ENCODE measurements around the gene AMH.

AMH gene

DNA sequence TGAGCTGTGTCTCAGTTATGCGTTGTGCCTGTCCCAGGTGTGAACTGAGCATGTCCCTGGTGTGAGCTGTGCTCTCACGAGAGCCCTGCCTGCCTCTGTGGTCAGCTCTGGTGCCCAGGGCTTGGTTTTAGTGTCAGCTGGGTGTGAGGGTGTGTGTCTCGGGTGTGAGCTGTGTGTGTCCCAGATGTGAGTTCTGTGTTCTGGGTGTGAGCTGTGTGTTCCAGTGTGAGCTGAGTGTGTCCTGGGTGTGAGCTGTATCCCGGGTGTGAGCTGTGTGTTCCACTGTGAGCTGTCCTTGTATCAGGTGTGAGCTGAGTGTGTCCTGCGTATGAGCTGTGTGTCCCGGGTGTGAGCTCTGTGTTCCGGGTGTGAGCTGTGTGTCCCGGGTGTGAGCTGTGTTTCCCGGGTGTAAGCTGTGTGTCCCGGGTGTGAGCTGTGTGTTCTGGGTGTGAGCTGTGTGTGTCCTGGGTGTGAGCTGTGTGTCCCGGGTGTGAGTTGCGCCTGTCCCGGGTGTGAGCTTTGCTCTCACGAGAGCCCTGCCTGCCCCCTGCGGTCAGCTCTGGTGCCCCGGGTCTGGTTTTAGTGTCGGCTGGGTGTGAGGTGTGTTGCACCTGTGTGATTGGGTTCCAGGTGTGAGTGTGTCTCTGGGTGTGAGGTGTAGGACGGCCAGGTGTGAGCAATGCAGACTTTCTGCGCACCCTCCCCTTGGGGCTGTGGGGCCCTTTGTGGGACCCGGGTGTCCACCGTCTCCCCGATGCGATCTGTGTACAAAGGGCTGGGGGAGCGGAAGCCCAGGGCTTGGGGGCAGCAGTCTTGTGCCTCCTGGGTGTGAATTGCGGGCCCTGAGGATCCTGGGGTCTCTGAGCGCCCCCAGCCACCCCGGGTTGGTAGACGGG lies 39.9 kb downstream of the AMH start:
- DNase-seq = no peak

DNA sequence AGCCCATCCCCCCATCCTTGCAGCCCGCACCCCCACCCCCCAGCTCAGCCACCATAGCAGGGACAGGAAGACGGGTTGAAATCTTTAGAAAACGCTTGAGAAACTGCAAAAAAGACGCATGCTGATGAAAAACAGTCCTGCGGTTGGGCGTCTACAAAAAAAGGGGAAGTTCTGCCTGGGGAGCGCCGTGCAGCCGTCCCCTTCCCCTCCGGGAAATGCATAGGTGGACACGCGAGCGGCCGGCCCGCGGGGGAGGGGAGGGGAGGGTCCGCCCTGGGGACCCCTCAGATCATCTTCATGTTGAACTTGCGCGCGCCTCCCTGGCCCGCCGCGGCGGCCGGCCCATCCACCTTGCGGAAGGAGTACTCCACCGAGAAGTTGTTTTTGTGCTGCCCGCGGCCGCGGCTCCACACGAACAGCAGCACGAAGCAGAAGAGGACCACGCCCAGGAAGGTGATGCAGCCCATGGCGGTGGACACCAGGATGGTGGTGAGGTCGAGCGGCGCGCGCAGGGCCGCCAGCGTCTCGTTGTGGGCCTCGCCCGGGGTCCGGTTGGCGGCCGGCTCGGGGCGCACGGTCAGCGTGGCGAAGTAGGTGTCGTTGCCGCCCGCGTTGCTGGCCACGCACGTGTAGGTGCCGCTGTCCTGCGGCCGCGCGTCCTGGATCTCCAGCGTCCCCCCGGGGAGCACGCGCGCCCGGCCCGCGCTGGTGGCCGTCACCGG lies 40.8 kb downstream of the AMH start:
- DNase-seq = no peak

DNA sequence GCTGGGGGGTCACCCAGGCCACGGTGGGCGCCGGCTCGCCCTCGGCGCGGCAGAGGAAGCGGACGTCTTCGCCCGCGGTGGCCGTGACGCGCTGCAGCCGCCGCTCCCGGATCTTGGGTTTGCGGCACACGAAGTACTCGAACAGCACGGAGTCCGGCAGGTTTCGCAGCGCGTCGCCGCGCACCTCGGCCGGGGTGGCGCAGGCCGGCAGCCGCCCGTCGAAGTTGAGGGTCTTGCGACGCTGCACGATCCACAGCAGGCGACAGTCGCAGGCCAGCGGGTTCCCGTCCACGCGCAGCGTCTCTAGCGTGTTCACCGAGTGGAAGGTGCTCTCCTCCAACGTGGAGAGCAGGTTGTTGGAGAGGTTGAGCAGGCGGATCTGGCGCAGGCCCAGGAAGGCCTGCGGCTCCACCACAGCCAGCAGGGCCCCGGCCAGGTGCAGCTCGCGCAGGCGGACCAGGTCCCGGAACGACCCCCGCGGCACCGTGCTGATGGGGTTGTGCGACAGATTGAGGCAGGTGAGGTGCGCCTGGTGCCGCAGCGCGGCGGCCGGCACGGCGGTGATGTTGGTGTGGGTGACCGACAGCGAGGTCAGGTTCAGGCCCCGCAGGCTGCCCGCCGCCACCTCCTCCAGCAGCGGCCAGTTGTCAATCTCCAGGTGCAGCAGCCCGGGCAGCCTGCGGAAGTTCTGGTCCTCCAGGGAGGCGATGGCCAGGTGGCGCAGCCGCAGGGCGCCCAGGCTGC lies 41.5 kb downstream of the AMH start:
- no peak for DNase-seq

DNA sequence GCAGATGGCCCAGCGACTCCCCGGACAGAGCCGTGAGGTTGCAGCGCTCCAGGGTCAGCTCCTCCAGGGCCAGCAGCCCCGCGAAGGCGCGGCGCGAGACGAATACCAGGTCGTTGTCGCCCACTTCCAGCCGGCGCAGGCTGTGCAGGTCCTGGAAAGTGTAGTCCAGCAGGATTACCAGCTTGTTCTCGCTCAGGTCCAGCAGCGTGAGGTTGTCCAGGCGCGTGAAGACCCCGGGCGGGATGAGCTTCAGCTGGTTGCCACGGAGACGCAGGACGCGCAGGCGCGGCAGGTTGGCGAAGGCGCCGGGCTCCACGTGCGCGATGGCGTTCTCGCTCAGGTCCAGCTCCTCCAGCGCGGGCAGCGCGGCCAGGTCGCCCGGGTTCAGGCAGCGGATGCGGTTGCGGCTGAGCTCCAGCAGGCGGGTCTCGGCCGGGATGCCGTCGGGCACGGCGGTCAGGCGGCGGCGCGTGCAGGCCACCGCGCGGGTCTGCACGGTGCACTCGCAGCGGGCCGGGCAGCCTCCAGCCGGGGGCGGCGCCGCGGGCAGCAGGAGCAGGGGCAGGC lies 42.1 kb downstream of the AMH start:
- DNase-seq = no peak

DNA sequence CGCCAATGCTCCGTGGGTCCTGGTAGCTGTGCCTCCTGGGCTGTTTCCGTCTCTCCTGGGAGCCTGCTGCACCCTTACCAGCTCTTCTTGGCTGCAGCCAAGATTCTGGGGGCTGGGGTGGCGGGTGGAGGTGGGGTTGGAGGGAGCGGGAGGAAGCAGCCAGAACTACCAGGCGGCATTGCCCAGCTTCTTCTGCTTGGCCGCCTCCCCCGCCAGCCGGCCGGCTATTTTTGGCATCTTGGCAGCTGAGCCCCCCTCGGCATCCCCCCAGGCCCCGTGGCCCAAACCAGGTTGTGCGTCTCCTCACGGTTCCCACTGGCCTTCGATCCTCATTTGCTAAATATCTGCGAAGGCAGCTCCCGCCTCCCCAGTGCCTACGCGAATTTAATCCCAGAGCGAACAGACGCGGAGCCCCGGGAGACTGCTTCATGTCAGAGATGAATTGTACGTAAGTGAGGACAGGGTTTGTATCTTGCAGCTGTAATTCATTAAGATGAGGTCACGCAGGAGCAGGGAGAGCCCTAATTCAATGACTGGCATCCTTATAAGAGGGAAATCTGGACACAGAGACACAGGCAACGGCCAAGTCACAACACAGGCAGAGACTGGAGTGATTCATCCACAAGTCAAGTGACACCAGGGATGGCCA lies 45.7 kb downstream of the AMH start:
- no peak for DNase-seq

DNA sequence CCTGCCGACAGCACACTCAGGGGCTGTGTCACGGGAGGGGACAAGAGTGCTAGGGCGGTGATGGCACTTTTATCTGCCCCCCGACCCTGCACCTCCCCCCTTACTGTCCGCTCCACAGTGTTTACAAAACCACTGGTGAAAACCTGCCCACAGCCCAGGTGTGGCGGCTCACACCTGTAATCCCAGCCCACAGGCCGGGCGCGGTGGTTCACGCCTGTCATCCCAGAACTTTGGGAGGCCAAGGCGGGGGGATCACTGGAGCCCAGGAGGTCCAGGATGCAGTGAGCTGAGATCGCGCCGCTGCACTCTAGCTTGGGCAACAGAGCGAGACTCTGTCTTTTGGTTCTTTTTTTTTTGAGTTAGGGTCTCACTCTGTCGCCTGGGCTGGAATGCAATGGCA lies 47.0 kb downstream of the AMH start:
- no peak for DNase-seq

DNA sequence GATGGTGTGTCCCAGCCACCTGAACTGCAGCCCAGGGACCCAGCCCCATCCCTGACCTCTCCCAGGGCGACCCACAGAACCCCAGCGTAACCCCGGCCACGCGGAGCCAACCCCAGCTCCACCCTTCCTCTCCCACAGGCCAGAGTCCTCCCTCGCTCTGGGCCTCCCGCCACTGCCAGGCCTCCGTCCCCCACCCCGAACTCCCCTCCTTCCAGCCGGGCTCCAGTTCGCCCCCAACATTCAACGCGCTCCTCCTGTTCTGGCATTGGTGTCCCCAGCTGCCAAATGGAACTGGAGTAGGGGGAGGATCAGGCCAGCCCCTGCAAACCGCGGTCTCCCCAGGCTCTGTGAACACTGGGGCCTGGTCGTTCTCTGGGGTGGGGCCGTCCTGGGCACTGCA lies 51.4 kb downstream of the AMH start:
- no peak for DNase-seq
